B cell (primary cell): ENCODE results near the gene SPHK2. TPM values are rescaled to one million over a fixed set of nuclear protein-coding genes. Genes with fewer than 3 reads are reported as not detected.
A peak's percentile ranks its signal among the peaks of the same experiment; 100 is the strongest.

Experiments
- ATAC-seq: fragments of 200-7000 bp; cut with Tn5 transposase; one replicate; pipeline ENCODE4 v1.10.0; 2021; ENCODE audit warnings: low read depth, mild to moderate bottlenecking, moderate number of reproducible peaks, moderate library complexity
- CTCF ChIA-PET: fragments of 350-600 bp; sonication (Branson Sonifier 250); formaldehyde crosslinking; loops from one replicate; lab custom pipeline; 2021; ENCODE audit warnings: antibody characterized with exemption, inconsistent platforms; lab: Charles Lee
- POLR2A ChIA-PET: fragments of 350-600 bp; sonication (Branson Sonifier 250); formaldehyde crosslinking; loops from one replicate; lab custom pipeline; 2021; ENCODE audit warnings: antibody characterized with exemption; lab: Charles Lee
- DNase-seq: peaks from one replicate; pipeline ENCODE4 v3.0.0; 2013
- H2AFZ ChIP-seq: 2 replicates; pipeline ENCODE4 v1.6.1; 2012; ENCODE audit warnings: mild to moderate bottlenecking, low read depth, low read length; ENCODE audit not compliant: insufficient read depth, poor library complexity, severe bottlenecking
- H3K27ac ChIP-seq, 2 donors: 1 replicate in 1 of 2; 2 replicates in 1 of 2; pipeline ENCODE4 v1.5.1; 2012 to 2013; ENCODE audit warnings: low read length in 2 of 2, mild to moderate bottlenecking in 2 of 2, moderate library complexity in 1 of 2
- H3K27me3 ChIP-seq, 4 experiments: fragments of 200-600 bp in 1 of 4; sonication (generic) in 1 of 4; replicated peaks in 1 of 4; 1 replicate in 2 of 4; 2 replicates in 2 of 4; pipeline versions ENCODE4 v1.6.1 to v1.7.0; 2013 to 2016; ENCODE audit warnings: low read length in 3 of 4, mild to moderate bottlenecking in 2 of 4, mixed read lengths in 1 of 4, moderate library complexity in 1 of 4; ENCODE audit not compliant: insufficient read depth in 4 of 4, control insufficient read depth in 3 of 4; ENCODE audit errors: control extremely low read depth in 1 of 4
- H3K36me3 ChIP-seq, 2 experiments: replicated peaks in 1 of 2; 1 replicate in 1 of 2; 2 replicates in 1 of 2; pipeline versions ENCODE4 v1.6.1 to v1.7.1; 2013; ENCODE audit warnings: low read length in 1 of 2; ENCODE audit not compliant: insufficient read depth in 2 of 2, control insufficient read depth in 1 of 2; ENCODE audit errors: control extremely low read depth in 1 of 2, extremely low read depth in 1 of 2
- H3K4me1 ChIP-seq, 2 donors: fragments of 200-600 bp in 1 of 2; sonication (generic) in 1 of 2; 1 replicate in 1 of 2; 2 replicates in 1 of 2; pipeline versions ENCODE4 v1.5.1 to v1.6.1; 2013 to 2017; ENCODE audit warnings: low read length in 2 of 2; ENCODE audit not compliant: control insufficient read depth in 2 of 2, insufficient read depth in 2 of 2
- H3K4me2 ChIP-seq: replicated peaks from 2 replicates; pipeline ENCODE3; 2012; ENCODE audit warnings: mild to moderate bottlenecking, low read depth, low read length; ENCODE audit not compliant: poor library complexity, severe bottlenecking
- H3K4me3 ChIP-seq, 5 experiments: fragments of 200-600 bp in 1 of 5; sonication (generic) in 1 of 5; 1 replicate in 3 of 5; 2 replicates in 2 of 5; pipeline versions ENCODE4 v1.5.1 to v1.7.0; 2011 to 2016; ENCODE audit warnings: low read length in 4 of 5, mild to moderate bottlenecking in 4 of 5, low read depth in 2 of 5, control low read depth in 1 of 5, moderate library complexity in 1 of 5; ENCODE audit not compliant: insufficient read depth in 1 of 5; ENCODE audit errors: control extremely low read depth in 1 of 5, extremely low read depth in 1 of 5
- H3K79me2 ChIP-seq: fragments of 200-600 bp; sonication (generic); one replicate; pipeline ENCODE4 v1.6.0; 2016; ENCODE audit warnings: low read length; ENCODE audit not compliant: control insufficient read depth, insufficient read depth
- H3K9ac ChIP-seq: fragments of 200-600 bp; sonication (generic); 2 replicates; pipeline ENCODE4 v1.6.1; 2017; ENCODE audit warnings: mild to moderate bottlenecking, low read length, moderate library complexity
- H3K9me3 ChIP-seq, 3 donors: one replicate each; pipeline versions ENCODE4 v1.6.1 to v1.7.1; 2013; ENCODE audit warnings: low read length in 2 of 3; ENCODE audit not compliant: control insufficient read depth in 2 of 3, insufficient read depth in 1 of 3; ENCODE audit errors: control extremely low read depth in 1 of 3
- H4K20me1 ChIP-seq: 2 replicates; pipeline ENCODE4 v1.6.0; 2012; ENCODE audit warnings: mild to moderate bottlenecking, low read length; ENCODE audit not compliant: insufficient read depth, control insufficient read depth, poor library complexity, severe bottlenecking
- H3K27ac Mint-ChIP-seq: one replicate; pipeline ENCODE4 v1.8.0; 2021; ENCODE audit warnings: mixed read lengths
- H3K27me3 Mint-ChIP-seq: one replicate; pipeline ENCODE4 v1.8.0; 2021; ENCODE audit warnings: mixed read lengths
- H3K4me1 Mint-ChIP-seq: one replicate; pipeline ENCODE4 v1.8.0; 2021; ENCODE audit warnings: mixed read lengths
- H3K4me3 Mint-ChIP-seq: one replicate; pipeline ENCODE4 v1.8.0; 2021; ENCODE audit warnings: mixed read lengths
- H3K9me3 Mint-ChIP-seq: one replicate; pipeline ENCODE4 v1.8.0; 2022; ENCODE audit warnings: mixed read lengths; ENCODE audit not compliant: insufficient read depth
- EZH2 ChIP-seq: IDR thresholded peaks from 2 replicates; pipeline ENCODE4 v1.6.1; 2012; ENCODE audit warnings: borderline replicate concordance, low read depth, mild to moderate bottlenecking, moderate library complexity, low read length; ENCODE audit not compliant: insufficient read depth, poor library complexity, severe bottlenecking
- WGBS: methylation state at CpG from one replicate; pipeline ENCODE4 v1.1.5; 2013; ENCODE audit warnings: missing lambda C conversion rate; ENCODE audit not compliant: insufficient coverage; 5-methylcytosine and 5-hydroxymethylcytosine counted together
- intact Hi-C: fragments of 100-400 bp; cut with micrococcal nuclease; formaldehyde crosslinking; loops from one replicate; pipeline ENCODE4 v1.10.0; 2022
- polyA plus RNA-seq: library from polyadenylated mRNA; depleted of rRNA; stranded (reverse); fragments of >200 nt; gene quantifications from 2 replicates; pipeline ENCODE4 v1.2.3, GENCODE V29; 2012
- total RNA-seq, 2 donors: library from RNA; stranded (reverse); fragments of 120-200 nt in 1 of 2; gene quantifications; 1 replicate in 1 of 2; 2 replicates in 1 of 2; pipeline versions ENCODE4 v1.2.3 to v1.2.4, GENCODE V29; 2013 to 2022
- TF ChIP-seq, protein P1 (sequence below): fragments of 200-600 bp; IDR thresholded peaks from one replicate; pipeline ENCODE4 v1.8.0; 2022; ENCODE audit warnings: antibody characterized with exemption, mild to moderate bottlenecking

SPHK2 gene
- total and polyA plus RNA-seq, 2 donors (not counting 1 experiment from before 2014, with no cell fraction given): 17.0 to 47.3 TPM

DNA sequence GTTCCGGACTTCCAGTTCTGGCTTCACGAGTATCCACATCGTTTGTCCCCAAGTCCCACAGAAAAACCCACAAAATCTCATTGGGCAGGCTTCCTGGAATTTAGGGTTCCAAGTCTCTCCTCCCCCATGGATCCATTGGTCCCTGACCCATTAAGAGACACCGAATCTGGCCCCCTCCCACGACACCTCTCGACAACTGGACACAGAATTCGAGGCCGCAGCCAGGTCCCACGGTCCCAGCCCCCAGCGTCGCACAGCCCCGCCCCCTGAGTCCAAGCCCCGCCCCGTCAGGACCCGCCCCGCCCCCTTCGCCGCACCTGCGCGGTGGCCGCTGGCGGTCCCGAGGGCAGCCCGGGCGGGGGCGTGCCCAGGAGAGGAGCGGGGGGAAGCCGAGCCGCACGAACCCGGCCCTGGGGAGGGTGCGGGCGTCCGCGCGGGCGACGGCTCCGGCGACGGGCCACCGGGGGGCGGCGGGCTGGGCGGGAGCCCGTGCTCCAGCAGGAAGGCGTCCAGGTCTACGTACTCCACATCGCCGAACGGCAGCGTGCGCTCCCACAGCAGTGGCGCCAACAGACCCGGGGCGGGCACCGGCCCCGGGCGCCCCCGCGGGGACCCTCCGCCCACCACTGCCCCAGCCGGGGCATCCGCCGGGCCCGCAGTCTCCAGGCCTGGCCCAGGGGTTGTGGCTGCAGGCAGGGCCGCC is 16.1 kb downstream of the SPHK2 start:
- Mint-ChIP-seq H3K4me1 (peaks cover 52% of the 10 kb centered on the region), H3K9me3 (peaks cover 4% of the 10 kb centered on the region), H3K27me3 (no peaks in the 10 kb centered on the region), H3K4me3 (peak overlapping the region; percentile 96), H3K27ac (peak overlapping the region; percentile 92)
- H3K27ac ChIP-seq: peak overlapping the region; percentile 68 to 82
- TF ChIP-seq EZH2: no peak
- TF ChIP-seq, protein P1, sequence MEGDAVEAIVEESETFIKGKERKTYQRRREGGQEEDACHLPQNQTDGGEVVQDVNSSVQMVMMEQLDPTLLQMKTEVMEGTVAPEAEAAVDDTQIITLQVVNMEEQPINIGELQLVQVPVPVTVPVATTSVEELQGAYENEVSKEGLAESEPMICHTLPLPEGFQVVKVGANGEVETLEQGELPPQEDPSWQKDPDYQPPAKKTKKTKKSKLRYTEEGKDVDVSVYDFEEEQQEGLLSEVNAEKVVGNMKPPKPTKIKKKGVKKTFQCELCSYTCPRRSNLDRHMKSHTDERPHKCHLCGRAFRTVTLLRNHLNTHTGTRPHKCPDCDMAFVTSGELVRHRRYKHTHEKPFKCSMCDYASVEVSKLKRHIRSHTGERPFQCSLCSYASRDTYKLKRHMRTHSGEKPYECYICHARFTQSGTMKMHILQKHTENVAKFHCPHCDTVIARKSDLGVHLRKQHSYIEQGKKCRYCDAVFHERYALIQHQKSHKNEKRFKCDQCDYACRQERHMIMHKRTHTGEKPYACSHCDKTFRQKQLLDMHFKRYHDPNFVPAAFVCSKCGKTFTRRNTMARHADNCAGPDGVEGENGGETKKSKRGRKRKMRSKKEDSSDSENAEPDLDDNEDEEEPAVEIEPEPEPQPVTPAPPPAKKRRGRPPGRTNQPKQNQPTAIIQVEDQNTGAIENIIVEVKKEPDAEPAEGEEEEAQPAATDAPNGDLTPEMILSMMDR: no peak
- intact Hi-C loops: loop anchor here (5.0 to 10.0 kb wide), 6 partner anchors 162 to 1363 kb away; partner anchors contain the start of genes C19orf73, EMP3, FLT3LG and INAFM1
- under 1% methylated on average over 67 of the region's 67 CpGs for WGBS
- peaks cover 40 to 44% of the 10 kb centered on the region in 2 donors for H3K4me1 ChIP-seq
- peaks cover 38% of the 10 kb centered on the region for H3K79me2 ChIP-seq
- peaks cover 55% of the 10 kb centered on the region for H4K20me1 ChIP-seq
- CTCF ChIA-PET: interaction anchor here (1.9 to 2.7 kb wide), 2 partner anchors 10 to 18 kb away, joined by 5 to 12 read pairs; partner anchors contain the start of gene CA11
- ATAC-seq (peak; percentile 22), DNase-seq (peak; percentile 83)
- peaks cover 0 to 5% (median 0%) of the 10 kb centered on the region in 3 donors for H3K9me3 ChIP-seq
- H3K4me2 ChIP-seq: peak overlapping the region; percentile 99
- H3K36me3 ChIP-seq: peaks cover 0 to 34% of the 10 kb centered on the region in 2 experiments
- H3K4me3 ChIP-seq: peak overlapping the region; percentile 74 to 98 (median 88)
- POLR2A ChIA-PET: interaction anchor here (0.6 to 3.4 kb wide), 4 partner anchors 11 to 16 kb away, joined by 3 to 23 read pairs (median 11); partner anchors contain the start of genes CA11, RPL18 and SPHK2
- H3K9ac ChIP-seq: peak overlapping the region; percentile 82
- H2AFZ ChIP-seq: peak overlapping the region; percentile 51
- no peaks in the 10 kb centered on the region for H3K27me3 ChIP-seq
